WERI-Rb-1 (cell line): ENCODE measurements around the gene ZBTB20.

Experiments used
- DNase-seq: peaks from one replicate; pipeline ENCODE4 v3.0.0-alpha.2; 2020
- H3K27ac ChIP-seq: fragments of 250-450 bp; sonication (Bioruptor Pico); 2 replicates; pipeline ENCODE4 v1.5.1; 2020; ENCODE audit warnings: mild to moderate bottlenecking, moderate library complexity
- H3K27me3 ChIP-seq: fragments of 250-450 bp; sonication (Bioruptor Pico); 2 replicates; pipeline ENCODE4 v1.5.1; 2021; ENCODE audit warnings: mild to moderate bottlenecking, low read depth, moderate library complexity; ENCODE audit not compliant: insufficient read depth, severe bottlenecking
- H3K36me3 ChIP-seq: fragments of 250-450 bp; sonication (Bioruptor Pico); 2 replicates; pipeline ENCODE4 v1.5.1; 2020; ENCODE audit warnings: mild to moderate bottlenecking, moderate library complexity
- H3K4me3 ChIP-seq: 2 replicates; pipeline ENCODE4 v1.5.1; 2011; ENCODE audit warnings: low read depth, mild to moderate bottlenecking, control low read depth, low read length
- H3K9me3 ChIP-seq: fragments of 250-450 bp; sonication (Bioruptor Pico); 2 replicates; pipeline ENCODE4 v1.5.1; 2021; ENCODE audit warnings: mild to moderate bottlenecking, moderate library complexity; ENCODE audit not compliant: severe bottlenecking
- CTCF ChIP-seq: IDR thresholded peaks from 2 replicates; pipeline ENCODE4 v1.5.1; 2011; ENCODE audit warnings: low read depth, mild to moderate bottlenecking, control low read depth, inconsistent platforms, low read length

The ZBTB20 gene

DNA sequence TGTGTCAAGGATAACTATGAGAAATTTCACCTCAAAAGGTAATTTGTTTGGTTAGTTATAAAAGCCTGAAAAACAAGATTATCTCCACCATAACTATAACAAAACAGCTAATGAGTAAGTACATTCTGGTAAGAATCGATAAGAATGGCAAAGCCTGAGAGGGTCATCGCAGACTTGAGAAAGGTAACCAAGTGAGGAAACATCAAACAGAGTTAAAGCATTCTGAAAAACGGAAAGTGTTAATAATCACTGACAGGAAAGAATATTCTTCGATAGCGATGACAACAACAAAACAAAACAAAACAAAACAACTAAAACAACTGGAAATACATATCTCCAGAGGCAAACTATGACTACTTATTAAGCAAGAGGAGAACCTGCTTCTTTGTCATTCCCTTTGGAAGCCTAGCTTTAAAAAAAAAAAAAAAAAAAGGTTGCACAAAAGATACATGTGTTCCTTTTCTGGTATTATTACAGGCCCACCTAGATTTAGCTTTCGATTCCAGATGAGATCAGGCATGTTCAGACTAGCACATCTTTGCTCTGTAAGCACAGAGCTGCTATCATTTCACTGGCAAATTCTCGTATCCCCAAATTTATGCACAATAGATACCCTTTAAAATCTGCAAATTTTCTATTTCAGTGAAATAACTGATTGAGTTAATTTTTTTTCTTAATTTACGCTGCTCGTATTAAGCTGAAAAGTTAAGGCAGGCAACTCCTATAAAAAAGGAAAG is 697.6 kb downstream of the ZBTB20 start:
- Histone ChIP-seq H3K27me3 (peaks cover 52% of the 10 kb centered on the region), H3K36me3 (no peaks in the 10 kb centered on the region), H3K4me3 (no peak overlapping the region), H3K27ac (no peak overlapping the region), H3K9me3 (no peaks in the 10 kb centered on the region)
- TF ChIP-seq CTCF, result no peak
- no peak for DNase-seq

GRCh38 chr3:114447950-114448479 is 699.1 kb downstream of the ZBTB20 start:
- Histone ChIP-seq H3K27me3 (peaks cover 44% of the 10 kb centered on the region), H3K36me3 (no peaks in the 10 kb centered on the region), H3K27ac (no peak overlapping the region), H3K4me3 (no peak overlapping the region), H3K9me3 (no peaks in the 10 kb centered on the region)
- no peak for TF ChIP-seq CTCF
- no peak for DNase-seq

DNA sequence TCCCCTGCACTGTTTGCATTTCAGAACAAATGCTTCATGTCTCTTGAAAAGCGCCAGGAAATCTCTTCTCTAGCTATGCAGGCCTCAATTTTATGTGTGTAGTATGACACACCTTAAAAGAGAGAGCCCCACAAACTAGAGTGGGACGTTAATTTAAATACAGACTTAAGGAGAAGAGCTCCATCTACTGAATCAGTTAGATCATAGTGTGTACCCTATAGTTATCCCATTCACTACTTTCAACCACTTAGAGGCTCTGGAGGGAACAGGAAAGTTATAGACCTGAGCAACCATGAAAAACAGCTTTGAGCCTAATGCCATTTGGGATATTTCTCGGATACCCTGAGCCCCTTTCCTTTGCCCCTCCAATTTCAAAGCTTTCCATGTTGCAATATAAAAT is 699.5 kb downstream of the ZBTB20 start:
- no peak for DNase-seq
- H3K36me3 ChIP-seq, result no peaks in the 10 kb centered on the region
- no peak overlapping the region for H3K27ac ChIP-seq
- H3K4me3 ChIP-seq, result no peak overlapping the region
- no peaks in the 10 kb centered on the region for H3K9me3 ChIP-seq
- H3K27me3 ChIP-seq, result peaks cover 43% of the 10 kb centered on the region
- TF ChIP-seq CTCF, result no peak

DNA sequence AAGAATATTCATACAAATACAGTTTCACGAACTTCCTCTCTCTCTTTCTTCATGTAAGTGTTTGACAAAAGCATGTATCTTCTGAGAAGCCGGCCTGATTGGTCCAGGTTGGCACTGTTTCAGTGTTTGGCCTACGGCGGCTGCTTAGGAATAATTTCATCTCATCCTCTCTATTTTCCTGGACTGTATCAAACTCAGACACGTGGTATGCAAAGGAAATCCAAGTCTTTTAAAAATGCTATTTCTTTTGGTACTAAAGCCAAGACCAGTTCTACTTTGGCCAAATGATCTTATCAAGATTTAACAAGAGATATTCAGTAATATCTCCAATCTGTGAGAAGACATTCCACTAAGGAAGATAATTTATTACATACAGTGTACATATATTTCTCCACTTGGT is 700.5 kb downstream of the ZBTB20 start:
- Histone ChIP-seq H3K36me3 (no peaks in the 10 kb centered on the region), H3K27ac (no peak overlapping the region), H3K4me3 (no peak overlapping the region), H3K9me3 (no peaks in the 10 kb centered on the region), H3K27me3 (peaks cover 33% of the 10 kb centered on the region)
- TF ChIP-seq CTCF, result no peak
- no peak for DNase-seq

GRCh38 chr3:114445233-114445632 is 701.9 kb downstream of the ZBTB20 start:
- no peaks in the 10 kb centered on the region for H3K9me3 ChIP-seq
- H3K4me3 ChIP-seq, result no peak overlapping the region
- no peak for DNase-seq
- TF ChIP-seq CTCF, result no peak
- no peaks in the 10 kb centered on the region for H3K36me3 ChIP-seq
- no peak overlapping the region for H3K27ac ChIP-seq
- H3K27me3 ChIP-seq, result peaks cover 31% of the 10 kb centered on the region

DNA sequence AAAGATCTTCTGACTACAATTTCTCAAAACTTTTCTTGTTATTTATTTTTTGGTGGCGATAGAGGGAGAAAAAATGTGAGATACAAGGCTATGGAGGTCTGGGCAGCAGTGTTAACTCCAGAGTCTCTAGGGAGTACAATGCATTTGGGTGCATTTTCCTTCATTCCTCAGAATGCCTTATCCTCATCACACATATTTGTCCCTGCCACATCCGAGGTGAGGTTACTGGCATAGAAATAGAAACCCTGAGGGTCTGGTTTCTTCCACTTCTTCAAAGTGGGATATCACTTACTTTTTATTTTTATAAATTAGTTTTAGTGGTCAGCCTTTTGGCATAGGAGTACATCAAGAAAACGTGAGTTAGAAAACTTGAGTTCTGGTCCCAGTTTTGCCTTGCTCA is 702.9 kb downstream of the ZBTB20 start:
- H3K4me3 ChIP-seq, result no peak overlapping the region
- no peaks in the 10 kb centered on the region for H3K9me3 ChIP-seq
- H3K27me3 ChIP-seq, result peaks cover 23% of the 10 kb centered on the region
- H3K36me3 ChIP-seq, result no peaks in the 10 kb centered on the region
- H3K27ac ChIP-seq, result no peak overlapping the region
- DNase-seq, result no peak
- no peak for TF ChIP-seq CTCF
